ENCODE results near the gene THAP10.

DNA sequence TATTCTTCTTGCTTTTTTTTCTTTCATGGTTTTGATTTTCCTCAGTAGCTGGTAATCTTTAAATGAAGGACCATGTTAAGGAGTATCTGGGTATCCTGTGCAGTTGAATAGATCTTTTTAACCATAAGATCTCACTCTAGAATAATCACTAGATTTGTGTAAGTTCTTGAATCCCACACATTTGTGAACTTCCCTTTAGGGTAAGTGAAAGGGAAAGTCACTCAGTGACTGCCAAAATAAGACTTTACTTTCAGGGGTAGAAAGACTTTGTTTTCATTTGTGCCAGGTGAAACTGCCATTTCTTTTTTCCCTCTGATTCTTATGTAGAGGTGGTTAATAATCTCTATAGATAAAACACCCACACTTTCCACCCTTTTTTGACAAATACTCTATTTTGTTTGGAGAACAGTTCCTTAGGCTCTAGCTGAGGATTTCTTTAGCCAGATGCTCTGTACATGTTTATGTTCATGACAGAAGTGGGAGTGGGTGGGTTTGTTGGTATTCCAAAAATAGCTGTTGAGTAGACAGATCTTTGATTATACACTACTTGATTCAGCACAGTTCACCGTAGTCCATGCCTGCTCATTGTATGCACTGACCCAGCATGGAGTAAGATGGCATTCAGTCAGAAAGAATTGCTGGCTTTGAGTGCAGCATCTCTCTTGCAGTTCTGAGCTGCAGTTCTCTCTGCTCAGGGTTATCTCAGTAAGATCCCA is 28.9 kb upstream of the THAP10 start:
- TF ChIP-seq EZH2 (IDR thresholded peaks at IDR 0.05; ENCODE audit: borderline replicate concordance, insufficient read depth, low read depth, low read length, poor library complexity, severe bottlenecking): no peak
- TF ChIP-seq, protein P1, sequence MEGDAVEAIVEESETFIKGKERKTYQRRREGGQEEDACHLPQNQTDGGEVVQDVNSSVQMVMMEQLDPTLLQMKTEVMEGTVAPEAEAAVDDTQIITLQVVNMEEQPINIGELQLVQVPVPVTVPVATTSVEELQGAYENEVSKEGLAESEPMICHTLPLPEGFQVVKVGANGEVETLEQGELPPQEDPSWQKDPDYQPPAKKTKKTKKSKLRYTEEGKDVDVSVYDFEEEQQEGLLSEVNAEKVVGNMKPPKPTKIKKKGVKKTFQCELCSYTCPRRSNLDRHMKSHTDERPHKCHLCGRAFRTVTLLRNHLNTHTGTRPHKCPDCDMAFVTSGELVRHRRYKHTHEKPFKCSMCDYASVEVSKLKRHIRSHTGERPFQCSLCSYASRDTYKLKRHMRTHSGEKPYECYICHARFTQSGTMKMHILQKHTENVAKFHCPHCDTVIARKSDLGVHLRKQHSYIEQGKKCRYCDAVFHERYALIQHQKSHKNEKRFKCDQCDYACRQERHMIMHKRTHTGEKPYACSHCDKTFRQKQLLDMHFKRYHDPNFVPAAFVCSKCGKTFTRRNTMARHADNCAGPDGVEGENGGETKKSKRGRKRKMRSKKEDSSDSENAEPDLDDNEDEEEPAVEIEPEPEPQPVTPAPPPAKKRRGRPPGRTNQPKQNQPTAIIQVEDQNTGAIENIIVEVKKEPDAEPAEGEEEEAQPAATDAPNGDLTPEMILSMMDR (IDR thresholded peaks at IDR 0.05): no peak

All from B cell (primary cell).